H1 (cell line): ENCODE results near the gene PLP2. TPM values are rescaled to one million over a fixed set of nuclear protein-coding genes. Genes with fewer than 3 reads are reported as not detected.
A peak's percentile ranks its signal among the peaks of the same experiment; 100 is the strongest.

Experiments used
- CTCF ChIA-PET: fragments of 300-600 bp; sonication (Branson Sonifier 250); formaldehyde crosslinking; loops from one replicate; lab custom pipeline; 2021; ENCODE audit not compliant: partially characterized antibody; lab: Charles Lee
- POLR2A ChIA-PET: fragments of 300-600 bp; sonication (Branson Sonifier 250); formaldehyde crosslinking; loops from one replicate; lab custom pipeline; 2021; ENCODE audit warnings: inconsistent platforms; ENCODE audit not compliant: partially characterized antibody; lab: Charles Lee
- DNase-seq, 2 experiments: peaks; one replicate each; pipeline versions ENCODE4 v3.0.0 to v3.0.0-alpha.2; 2010 to 2022; ENCODE audit warnings: low spot score in 2 of 2, low read depth in 1 of 2, mixed read lengths in 1 of 2
- FAIRE-seq: peaks from 2 replicates; lab custom pipeline; 2011; peaks lifted over from hg19 to GRCh38; lab: Jason Lieb, UNC
- H2AFZ ChIP-seq: 2 replicates; pipeline ENCODE4 v1.8.1; 2012; ENCODE audit warnings: low read length, inconsistent platforms
- H2AK5ac ChIP-seq: 2 replicates; pipeline ENCODE4 v1.6.1; 2013; ENCODE audit warnings: low read depth, low read length
- H2BK120ac ChIP-seq: replicated peaks from 2 replicates; pipeline ENCODE3; 2013; ENCODE audit warnings: low read depth, low read length, inconsistent platforms
- H2BK12ac ChIP-seq: 2 replicates; pipeline ENCODE4 v1.6.1; 2013; ENCODE audit warnings: low read depth, low read length
- H2BK15ac ChIP-seq: 2 replicates; pipeline ENCODE4 v1.6.1; 2013; ENCODE audit warnings: low read length
- H2BK20ac ChIP-seq: 2 replicates; pipeline ENCODE4 v1.6.1; 2013; ENCODE audit warnings: low read length
- H2BK5ac ChIP-seq: 2 replicates; pipeline ENCODE4 v1.6.1; 2013; ENCODE audit warnings: low read depth, low read length
- H3K14ac ChIP-seq: 2 replicates; pipeline ENCODE4 v1.6.1; 2013; ENCODE audit warnings: inconsistent platforms; ENCODE audit not compliant: insufficient read length
- H3K18ac ChIP-seq: 2 replicates; pipeline ENCODE4 v1.6.1; 2013; ENCODE audit warnings: low read length; ENCODE audit errors: extremely low read depth
- H3K23ac ChIP-seq: 2 replicates; pipeline ENCODE4 v1.6.1; 2013; ENCODE audit warnings: inconsistent platforms; ENCODE audit not compliant: insufficient read length
- H3K23me2 ChIP-seq: 2 replicates; pipeline ENCODE4 v1.6.1; 2013; ENCODE audit warnings: low read depth, low read length
- H3K27ac ChIP-seq: 2 replicates; pipeline ENCODE4 v1.6.1; 2011; ENCODE audit warnings: low read depth, low read length, inconsistent platforms
- H3K27me3 ChIP-seq, 4 experiments: replicated peaks in 1 of 4; 1 replicate in 1 of 4; 2 replicates in 3 of 4; pipeline versions ENCODE4 v1.6.1 to v1.8.1; 2011 to 2013; ENCODE audit warnings: low read length in 3 of 4, mild to moderate bottlenecking in 3 of 4, inconsistent platforms in 2 of 4, mixed read lengths in 2 of 4, moderate library complexity in 1 of 4; ENCODE audit not compliant: control insufficient read depth in 3 of 4, insufficient read depth in 3 of 4; ENCODE audit errors: extremely low read depth in 1 of 4
- H3K36me3 ChIP-seq, 4 experiments: 2 replicates each; pipeline versions ENCODE4 v1.6.1 to v1.8.1; 2011 to 2013; ENCODE audit warnings: mild to moderate bottlenecking in 4 of 4, low read length in 3 of 4, moderate library complexity in 2 of 4, control low read depth in 1 of 4, inconsistent platforms in 1 of 4; ENCODE audit not compliant: insufficient read depth in 4 of 4, control insufficient read depth in 2 of 4
- H3K4ac ChIP-seq: replicated peaks from 2 replicates; pipeline ENCODE3; 2013; ENCODE audit warnings: low read length, low read depth, mixed read lengths, inconsistent platforms; ENCODE audit not compliant: insufficient read length
- H3K4me1 ChIP-seq, 4 experiments: replicated peaks in 1 of 4; 1 replicate in 1 of 4; 2 replicates in 3 of 4; pipeline versions ENCODE4 v1.6.1 to v1.8.1; 2011 to 2013; ENCODE audit warnings: low read length in 3 of 4, inconsistent platforms in 2 of 4, mixed read lengths in 1 of 4; ENCODE audit not compliant: insufficient read depth in 4 of 4, control insufficient read depth in 3 of 4
- H3K4me2 ChIP-seq, 2 experiments: 2 replicates each; pipeline versions ENCODE4 v1.6.1 to v1.8.1; 2011 to 2013; ENCODE audit warnings: low read depth in 2 of 2, low read length in 2 of 2, control low read depth in 1 of 2, inconsistent platforms in 1 of 2, mild to moderate bottlenecking in 1 of 2; ENCODE audit not compliant: insufficient read depth in 1 of 2
- H3K4me3 ChIP-seq, 4 experiments: fragments of 200-600, 300-600 bp in 1 of 4; sonication (generic), shearing (Covaris generic), sonication (Bioruptor Twin) in 1 of 4; 2 replicates each; pipeline versions ENCODE4 v1.5.1 to v1.8.1; 2011 to 2016; ENCODE audit warnings: low read length in 4 of 4, low read depth in 3 of 4, control low read depth in 2 of 4, inconsistent platforms in 2 of 4, mild to moderate bottlenecking in 2 of 4, mixed read lengths in 1 of 4, moderate library complexity in 1 of 4; ENCODE audit not compliant: insufficient read depth in 2 of 4; ENCODE audit errors: extremely low read depth in 1 of 4
- H3K56ac ChIP-seq: replicated peaks from 2 replicates; pipeline ENCODE3; 2013; ENCODE audit warnings: low read depth, mild to moderate bottlenecking, mixed read lengths, low read length, inconsistent platforms; ENCODE audit not compliant: insufficient read length
- H3K79me1 ChIP-seq: 2 replicates; pipeline ENCODE4 v1.6.1; 2013; ENCODE audit warnings: low read depth, low read length, control low read depth
- H3K79me2 ChIP-seq, 2 experiments: 2 replicates each; pipeline versions ENCODE4 v1.6.1 to v1.8.1; 2012 to 2013; ENCODE audit warnings: low read length in 2 of 2, mild to moderate bottlenecking in 2 of 2, inconsistent platforms in 1 of 2; ENCODE audit not compliant: insufficient read depth in 2 of 2, control insufficient read depth in 1 of 2
- H3K9ac ChIP-seq, 4 experiments: replicated peaks in 1 of 4; 1 replicate in 1 of 4; 2 replicates in 3 of 4; pipeline versions ENCODE4 v1.6.1 to v1.8.1; 2011 to 2013; ENCODE audit warnings: low read depth in 3 of 4, low read length in 3 of 4, control low read depth in 2 of 4, mild to moderate bottlenecking in 2 of 4, moderate library complexity in 2 of 4, inconsistent platforms in 1 of 4; ENCODE audit errors: extremely low read depth in 1 of 4
- H3K9me3 ChIP-seq, 2 experiments: 2 replicates each; pipeline versions ENCODE4 v1.6.1 to v1.8.1; 2012 to 2013; ENCODE audit warnings: mild to moderate bottlenecking in 2 of 2, moderate library complexity in 2 of 2, control low read depth in 1 of 2, inconsistent platforms in 1 of 2, low read depth in 1 of 2, low read length in 1 of 2, mixed read lengths in 1 of 2; ENCODE audit not compliant: insufficient read depth in 2 of 2
- H4K20me1 ChIP-seq, 2 experiments: replicated peaks in 1 of 2; 2 replicates each; pipeline versions ENCODE3 to v1.8.1; 2011 to 2013; ENCODE audit warnings: inconsistent platforms in 2 of 2, low read length in 2 of 2, mild to moderate bottlenecking in 1 of 2; ENCODE audit not compliant: insufficient read depth in 2 of 2, control insufficient read depth in 1 of 2
- H4K5ac ChIP-seq: 2 replicates; pipeline ENCODE4 v1.6.1; 2013; ENCODE audit warnings: low read length, low read depth, mixed read lengths, inconsistent platforms; ENCODE audit not compliant: insufficient read length
- H4K8ac ChIP-seq: 2 replicates; pipeline ENCODE4 v1.8.0; 2013; ENCODE audit warnings: mild to moderate bottlenecking, moderate library complexity, low read length, inconsistent platforms; ENCODE audit not compliant: insufficient read depth; ENCODE audit errors: extremely low read depth
- H4K91ac ChIP-seq: replicated peaks from 2 replicates; pipeline ENCODE3; 2013; ENCODE audit warnings: low read length, mixed read lengths, inconsistent platforms; ENCODE audit not compliant: insufficient read length
- ASH2L ChIP-seq: fragments of 200-600, 300-600 bp; sonication (generic); IDR thresholded peaks from one replicate; pipeline ENCODE4 v1.7.1; 2017; ENCODE audit warnings: low read length
- ATF3 ChIP-seq: IDR thresholded peaks from 2 replicates; pipeline ENCODE4 v1.6.1; 2011; ENCODE audit warnings: low read depth, mild to moderate bottlenecking, low read length; ENCODE audit not compliant: insufficient read depth
- CTCF ChIP-seq, 3 experiments: IDR thresholded peaks; 1 replicate in 2 of 3; 2 replicates in 1 of 3; pipeline versions ENCODE4 v1.5.1 to v1.6.1; 2011; ENCODE audit warnings: low read length in 3 of 3, mild to moderate bottlenecking in 3 of 3, inconsistent platforms in 2 of 3, low read depth in 1 of 3, moderate library complexity in 1 of 3; ENCODE audit not compliant: insufficient read depth in 1 of 3; ENCODE audit errors: control extremely low read depth in 1 of 3
- RAD21 ChIP-seq, 2 experiments: IDR thresholded peaks in 1 of 2; conservative IDR thresholded peaks in 1 of 2; 2 replicates each; pipeline ENCODE4 v1.6.1; 2011; ENCODE audit warnings: low read depth in 2 of 2, low read length in 2 of 2, improper control_type of control experiment in 1 of 2, inconsistent platforms in 1 of 2, mild to moderate bottlenecking in 1 of 2, moderate library complexity in 1 of 2
- SRF ChIP-seq: IDR thresholded peaks from 2 replicates; pipeline ENCODE4 v1.6.1; 2011; ENCODE audit warnings: mild to moderate bottlenecking, low read depth, low read length, moderate library complexity
- WGBS, 2 experiments: shearing (Covaris generic) in 1 of 2; methylation state at CpG; one replicate each; pipeline versions ENCODE4 v1.1.6 to v1.1.7; 2013 to 2015; ENCODE audit warnings: low lambda C conversion rate in 2 of 2, mixed read lengths in 2 of 2, inconsistent platforms in 1 of 2, low coverage in 1 of 2, missing lambda C conversion rate in 1 of 2; ENCODE audit not compliant: insufficient replicate concordance in 2 of 2, insufficient coverage in 1 of 2, insufficient read length in 1 of 2; ENCODE audit errors: extremely low coverage in 1 of 2, missing lambda C conversion rate in 1 of 2; 5-methylcytosine and 5-hydroxymethylcytosine counted together
- polyA plus RNA-seq, 7 experiments: library from polyadenylated mRNA; depleted of rRNA in 3 of 7; stranded (reverse) in 5 of 7; unstranded in 2 of 7; fragments of >200 nt in 5 of 7; fragments of 200-250 nt in 2 of 7; gene quantifications; 1 replicate in 5 of 7; 2 replicates in 1 of 7; 4 replicates in 1 of 7; pipeline versions ENCODE4 v1.2.1 to v1.2.3, GENCODE V29; 2011 to 2013; ENCODE audit warnings: missing spikeins in 2 of 7, mixed read lengths in 2 of 7
- total RNA-seq: library from RNA; stranded (reverse); fragmentation: NEBNext Ultra II Directional; extraction: Animal tissue kit (Norgen Biotek cat#: 25700); gene quantifications from 2 replicates; pipeline ENCODE4 v1.2.1, GENCODE V29; 2021

Gene PLP2
- total and polyA plus RNA-seq, 2 of the 8 experiments (the other 6 are each of a cell fraction or from before 2014, with no cell fraction given) = 10.3 to 23.4 TPM

- H3K18ac ChIP-seq = no peak overlapping the region
- H3K27me3 ChIP-seq = no peaks in the 10 kb centered on the region; a peak in 2 of 7 replicates
- H2BK20ac ChIP-seq = no peak overlapping the region
- H2BK120ac ChIP-seq = no peak overlapping the region
- H4K20me1 ChIP-seq = peaks cover 0 to 5% of the 10 kb centered on the region in 2 experiments
- POLR2A ChIA-PET = interaction anchor here (1.4 kb wide), 1 partner anchor 15 kb away, joined by 3 read pairs; no protein-coding TSS in a partner anchor
- H3K14ac ChIP-seq = no peak overlapping the region
- H2BK15ac ChIP-seq = no peak overlapping the region
- H4K5ac ChIP-seq = no peak overlapping the region
- H3K4me3 ChIP-seq = no peak overlapping the region
- H3K23ac ChIP-seq = no peak overlapping the region
- H3K9ac ChIP-seq = no peak overlapping the region
- peaks cover 0 to 15% (median 4%) of the 10 kb centered on the region in 4 experiments; a peak in 5 of 8 replicates for H3K36me3 ChIP-seq
- H3K27ac ChIP-seq = no peak overlapping the region
- H3K4me2 ChIP-seq = no peak overlapping the region
- WGBS, 2 experiments = 84% methylated on average over 4 of the region's 4 CpGs; no CpG with 5 or more reads in 1 of the 2 experiments
- CTCF ChIA-PET = interaction anchor here (1.5 kb wide), 1 partner anchor 34 kb away, joined by 6 read pairs; no protein-coding TSS in a partner anchor
- no peak overlapping the region for H2AK5ac ChIP-seq
- no peak overlapping the region for H4K8ac ChIP-seq
- no peaks in the 10 kb centered on the region for H3K9me3 ChIP-seq
- TF ChIP-seq SRF (no peak), ASH2L (no peak), RAD21 (IDR thresholded peaks at IDR 0.05 in 1 of 2, conservative IDR thresholded peaks at IDR 0.05 in 1 of 2; ENCODE audit: low read depth in 2 of 2, low read length in 2 of 2) (peak; percentile 17 to 31; a peak in 2 of 4 replicates), ATF3 (no peak), CTCF (IDR thresholded peaks at IDR 0.05; ENCODE audit: control extremely low read depth in 1 of 3, insufficient read depth in 1 of 3, low read depth in 1 of 3, low read length in 3 of 3) (peak in 2 of 3 experiments; percentile 6 to 7; a peak in 2 of 4 replicates)
- H3K4me1 ChIP-seq = no peaks in the 10 kb centered on the region
- H3K79me1 ChIP-seq = no peaks in the 10 kb centered on the region
- no peak overlapping the region for H2AFZ ChIP-seq
- FAIRE-seq = no peak
- H3K79me2 ChIP-seq = no peaks in the 10 kb centered on the region
- H2BK5ac ChIP-seq = no peak overlapping the region
- H3K4ac ChIP-seq = no peak overlapping the region
- H2BK12ac ChIP-seq = no peak overlapping the region
- no peak overlapping the region for H3K56ac ChIP-seq
- no peaks in the 10 kb centered on the region; the same call in 1 of the 2 replicates for H3K23me2 ChIP-seq
- DNase-seq = no peak
- no peak overlapping the region for H4K91ac ChIP-seq
Measured at GRCh38 chrX:49177338-49177833, 5.7 kb downstream of the PLP2 start.
